Activated CD8-positive, alpha-beta T cell treated with anti-CD3 and anti-CD28 coated beads, Interleukin-2, amount 10 ng/mL, durations not matched to agents 7 days and 5 days (primary cell): ENCODE data around the gene CAPN12. TPM values are rescaled to one million over a fixed set of nuclear protein-coding genes. Genes with fewer than 3 reads are reported as not detected.
"Not testable (repeated sequence)": the region's sequence is repeated elsewhere in the genome, so short reads cannot be mapped to it uniquely, and the experiment has no call there.

Experiments used
- ATAC-seq: fragments of 150-1000 bp; cut with Tn5 transposase; one replicate; pipeline ENCODE4 v1.10.0; 2021; ENCODE audit warnings: moderate library complexity
- CTCF ChIA-PET: fragments of 350-600 bp; sonication (Branson Sonifier 250); formaldehyde crosslinking; loops from one replicate; lab custom pipeline; 2021; ENCODE audit warnings: antibody characterized with exemption; lab: Charles Lee
- POLR2A ChIA-PET: fragments of 350-600 bp; sonication (Branson Sonifier 250); formaldehyde crosslinking; loops from one replicate; lab custom pipeline; 2021; ENCODE audit warnings: antibody characterized with exemption; lab: Charles Lee
- DNase-seq: peaks from one replicate; pipeline ENCODE4 v3.0.0-alpha.2; 2020
- H3K27ac Mint-ChIP-seq: one replicate; pipeline ENCODE4 v1.8.0; 2021; ENCODE audit warnings: mild to moderate bottlenecking, mixed read lengths
- H3K27me3 Mint-ChIP-seq: one replicate; pipeline ENCODE4 v1.8.0; 2021; ENCODE audit warnings: low read depth, mixed read lengths
- H3K36me3 Mint-ChIP-seq: one replicate; pipeline ENCODE4 v1.8.0; 2021; ENCODE audit warnings: low read depth, mixed read lengths
- H3K4me1 Mint-ChIP-seq: one replicate; pipeline ENCODE4 v1.8.0; 2021; ENCODE audit warnings: low read depth, mixed read lengths
- H3K4me3 Mint-ChIP-seq: one replicate; pipeline ENCODE4 v1.8.0; 2021; ENCODE audit warnings: mild to moderate bottlenecking, mixed read lengths
- H3K9me3 Mint-ChIP-seq: one replicate; pipeline ENCODE4 v1.8.0; 2022; ENCODE audit warnings: mixed read lengths; ENCODE audit not compliant: insufficient read depth
- total RNA-seq, 2 experiments: library from RNA; stranded (reverse); gene quantifications; one replicate each; pipeline ENCODE4 v1.2.3, GENCODE V29; 2021

CAPN12 gene
- total RNA-seq = 10 to 100 TPM; 12.2 to 16.2 TPM

GRCh38 chr19:38744298-38744681, at the start of gene CAPN12:
Gene CAPN12, minus strand, starts transcription at chr19:38744474. Its CDS starts 309 bp downstream, at chr19:38744165.
- Mint-ChIP-seq H3K4me3 (no peak within 1 kb of the TSS), H3K9me3 (no peaks in the 10 kb centered on the region), H3K27me3 (no peaks in the 10 kb centered on the region), H3K27ac (no peak within 1 kb of the TSS), H3K36me3 (no peaks in the 10 kb centered on the region), H3K4me1 (peaks cover 12% of the 10 kb centered on the region)
- ATAC-seq = no peak
- ChIA-PET POLR2A (no interaction called here), CTCF (interaction anchor here (0.9 kb wide), 1 partner anchor 186 kb away, joined by 3 read pairs; the partner anchor contains the start of genes MRPS12 and SARS2)
- DNase-seq = no peak

- ChIA-PET POLR2A (no interaction called here), CTCF (interaction anchor here (1.4 kb wide), 1 partner anchor 24 kb away, joined by 8 read pairs; no protein-coding TSS in a partner anchor)
- ATAC-seq = no peak
- Mint-ChIP-seq H3K4me3 (no peak overlapping the region), H3K9me3 (no peaks in the 10 kb centered on the region), H3K27me3 (peaks cover 14% of the 10 kb centered on the region), H3K4me1 (peaks cover 8% of the 10 kb centered on the region), H3K27ac (no peak overlapping the region), H3K36me3 (no peaks in the 10 kb centered on the region)
- DNase-seq = no peak
Measured at GRCh38 chr19:38793671-38794070, 49.4 kb upstream of the CAPN12 start.

GRCh38 chr19:38793177-38793576, 48.9 kb upstream of the CAPN12 start:
- ATAC-seq (no peak), DNase-seq (no peak)
- Mint-ChIP-seq H3K9me3 (no peaks in the 10 kb centered on the region), H3K4me3 (no peak overlapping the region), H3K27me3 (peaks cover 14% of the 10 kb centered on the region), H3K4me1 (peaks cover 8% of the 10 kb centered on the region), H3K27ac (no peak overlapping the region), H3K36me3 (no peaks in the 10 kb centered on the region)
- ChIA-PET CTCF (interaction anchor here (0.6 to 1.4 kb wide), 4 partner anchors 18 to 146 kb away, joined by 3 to 8 read pairs (median 3); partner anchors contain the start of gene ACTN4), POLR2A (no interaction called here)

GRCh38 chr19:38792250-38793111, 48.2 kb upstream of the CAPN12 start:
- no peak overlapping the region for H3K4me3 Mint-ChIP-seq
- DNase-seq (peak; percentile 40), ATAC-seq (peak; percentile 27)
- no peaks in the 10 kb centered on the region for H3K9me3 Mint-ChIP-seq
- peaks cover 8% of the 10 kb centered on the region for H3K4me1 Mint-ChIP-seq
- no peaks in the 10 kb centered on the region for H3K36me3 Mint-ChIP-seq
- H3K27me3 Mint-ChIP-seq = peaks cover 14% of the 10 kb centered on the region
- POLR2A ChIA-PET = no interaction called here
- no peak overlapping the region for H3K27ac Mint-ChIP-seq
- CTCF ChIA-PET = interaction anchor here (0.6 to 1.4 kb wide), 4 partner anchors 18 to 145 kb away, joined by 3 to 8 read pairs (median 3); partner anchors contain the start of gene ACTN4

- H3K9me3 Mint-ChIP-seq, DNase-seq, H3K4me1 Mint-ChIP-seq, H3K36me3 Mint-ChIP-seq, H3K4me3 Mint-ChIP-seq, H3K27ac Mint-ChIP-seq, CTCF ChIA-PET, POLR2A ChIA-PET: not testable (repeated sequence)
- ATAC-seq = peak; percentile 90
- peaks cover 14% of the 10 kb centered on the region for H3K27me3 Mint-ChIP-seq
Measured at GRCh38 chr19:38791451-38792064, 47.3 kb upstream of the CAPN12 start.

GRCh38 chr19:38790507-38791403, 46.5 kb upstream of the CAPN12 start:
- H3K36me3 Mint-ChIP-seq, POLR2A ChIA-PET, H3K9me3 Mint-ChIP-seq, H3K4me3 Mint-ChIP-seq, H3K27ac Mint-ChIP-seq, H3K4me1 Mint-ChIP-seq, DNase-seq, CTCF ChIA-PET, ATAC-seq: not testable (repeated sequence)
- H3K27me3 Mint-ChIP-seq = peaks cover 14% of the 10 kb centered on the region

- peak within 1 kb of the TSS; percentile 43 for H3K27ac Mint-ChIP-seq
- CTCF ChIA-PET = no interaction called here
Measured at GRCh38 chr19:38788478-38789243, 44.4 kb upstream of the CAPN12 start, which contains the start of gene LGALS7B. Gene LGALS7B, plus strand, starts transcription at chr19:38789200. Its CDS starts 27 bp downstream, at chr19:38789227.

GRCh38 chr19:38786572-38787265, 42.4 kb upstream of the CAPN12 start:
- ATAC-seq (no peak), DNase-seq (no peak)
- no peaks in the 10 kb centered on the region for H3K36me3 Mint-ChIP-seq
- no peaks in the 10 kb centered on the region for H3K9me3 Mint-ChIP-seq
- H3K27ac Mint-ChIP-seq = no peak overlapping the region
- no peaks in the 10 kb centered on the region for H3K4me1 Mint-ChIP-seq
- no peak overlapping the region for H3K4me3 Mint-ChIP-seq
- POLR2A ChIA-PET = interaction anchor here (1.9 kb wide), 1 partner anchor 17 kb away, joined by 6 read pairs; no protein-coding TSS in a partner anchor
- CTCF ChIA-PET = interaction anchor here (2.0 kb wide), 1 partner anchor 17 kb away, joined by 12 read pairs; no protein-coding TSS in a partner anchor
- H3K27me3 Mint-ChIP-seq = peaks cover under 1% of the 10 kb centered on the region

More at GRCh38 chr19:38788478-38789243, 44.4 kb upstream of the CAPN12 start, which contains the start of gene LGALS7B:
- Mint-ChIP-seq H3K27me3 (peaks cover 3% of the 10 kb centered on the region), H3K9me3 (no peaks in the 10 kb centered on the region), H3K4me3 (no peak within 1 kb of the TSS), H3K36me3 (no peaks in the 10 kb centered on the region), H3K4me1 (peaks cover 8% of the 10 kb centered on the region)
- POLR2A ChIA-PET = no interaction called here
- ATAC-seq = no peak
- no peak for DNase-seq

GRCh38 chr19:38786061-38786460, 41.8 kb upstream of the CAPN12 start:
- CTCF ChIA-PET = interaction anchor here (2.0 kb wide), 1 partner anchor 16 kb away, joined by 12 read pairs; no protein-coding TSS in a partner anchor
- not testable (repeated sequence) for H3K27me3 Mint-ChIP-seq

GRCh38 chr19:38785187-38785699, 41.0 kb upstream of the CAPN12 start:
- CTCF ChIA-PET = no interaction called here
- Mint-ChIP-seq H3K36me3 (no peaks in the 10 kb centered on the region), H3K27ac (no peak overlapping the region), H3K4me1 (no peaks in the 10 kb centered on the region), H3K9me3 (no peaks in the 10 kb centered on the region), H3K27me3 (peaks cover 9% of the 10 kb centered on the region), H3K4me3 (no peak overlapping the region)
- no peak for DNase-seq
- no peak for ATAC-seq
- POLR2A ChIA-PET = interaction anchor here (1.9 kb wide), 1 partner anchor 16 kb away, joined by 6 read pairs; no protein-coding TSS in a partner anchor

More at GRCh38 chr19:38786061-38786460, 41.8 kb upstream of the CAPN12 start:
- not testable (repeated sequence) for DNase-seq, H3K27ac Mint-ChIP-seq, H3K36me3 Mint-ChIP-seq, H3K9me3 Mint-ChIP-seq, H3K4me3 Mint-ChIP-seq, H3K4me1 Mint-ChIP-seq, ATAC-seq
- POLR2A ChIA-PET = interaction anchor here (1.9 kb wide), 1 partner anchor 17 kb away, joined by 6 read pairs; no protein-coding TSS in a partner anchor
